ENCODE results near the gene CDH10.

Gene CDH10

GRCh38 chr5:24644761-24645160 is at the start of gene CDH10:
Gene CDH10 (minus strand): TSS chr5:24644978. CDS start chr5:24593490, 51,488 bp downstream.
- peak within 1 kb of the TSS; percentile 19 for H3K4me3 ChIP-seq (ENCODE audit: low read length)
- DNase-seq (ENCODE audit: low read depth): peak; percentile 19
- TF ChIP-seq CTCF (IDR thresholded peaks at IDR 0.05; ENCODE audit: insufficient read depth, low read depth, low read length, missing control alignments): no peak

- H3K4me3 ChIP-seq (ENCODE audit: low read length): no peak overlapping the region
- DNase-seq (ENCODE audit: low read depth): no peak
- no peak for TF ChIP-seq CTCF (IDR thresholded peaks at IDR 0.05; ENCODE audit: insufficient read depth, low read depth, low read length, missing control alignments)
Measured at GRCh38 chr5:24693609-24694008, 48.8 kb upstream of the CDH10 start.

- no peak overlapping the region for H3K4me3 ChIP-seq (ENCODE audit: low read length)
- no peak for DNase-seq (ENCODE audit: low read depth)
- TF ChIP-seq CTCF (IDR thresholded peaks at IDR 0.05; ENCODE audit: insufficient read depth, low read depth, low read length, missing control alignments): no peak
Measured at GRCh38 chr5:24691074-24691473, 46.3 kb upstream of the CDH10 start.

- no peak for TF ChIP-seq CTCF (IDR thresholded peaks at IDR 0.05; ENCODE audit: insufficient read depth, low read depth, low read length, missing control alignments)
- DNase-seq (ENCODE audit: low read depth): no peak
- H3K4me3 ChIP-seq (ENCODE audit: low read length): no peak overlapping the region
Measured at GRCh38 chr5:24681106-24681505, 36.3 kb upstream of the CDH10 start.

GRCh38 chr5:24668050-24668449 is 23.3 kb upstream of the CDH10 start:
- H3K4me3 ChIP-seq (ENCODE audit: low read length): no peak overlapping the region
- no peak for TF ChIP-seq CTCF (IDR thresholded peaks at IDR 0.05; ENCODE audit: insufficient read depth, low read depth, low read length, missing control alignments)
- DNase-seq (ENCODE audit: low read depth): no peak

- no peak for TF ChIP-seq CTCF (IDR thresholded peaks at IDR 0.05; ENCODE audit: insufficient read depth, low read depth, low read length, missing control alignments)
- no peak overlapping the region for H3K4me3 ChIP-seq (ENCODE audit: low read length)
- DNase-seq (ENCODE audit: low read depth): no peak
Measured at GRCh38 chr5:24649531-24649930, 4.8 kb upstream of the CDH10 start.

GRCh38 chr5:24646915-24647314 is 2.1 kb upstream of the CDH10 start:
- TF ChIP-seq CTCF (IDR thresholded peaks at IDR 0.05; ENCODE audit: insufficient read depth, low read depth, low read length, missing control alignments): no peak
- DNase-seq (ENCODE audit: low read depth): no peak
- no peak overlapping the region for H3K4me3 ChIP-seq (ENCODE audit: low read length)

Data from epithelial cell of esophagus (primary cell).